Measurements from ENCODE around the gene CD46.

CD46 gene

DNA sequence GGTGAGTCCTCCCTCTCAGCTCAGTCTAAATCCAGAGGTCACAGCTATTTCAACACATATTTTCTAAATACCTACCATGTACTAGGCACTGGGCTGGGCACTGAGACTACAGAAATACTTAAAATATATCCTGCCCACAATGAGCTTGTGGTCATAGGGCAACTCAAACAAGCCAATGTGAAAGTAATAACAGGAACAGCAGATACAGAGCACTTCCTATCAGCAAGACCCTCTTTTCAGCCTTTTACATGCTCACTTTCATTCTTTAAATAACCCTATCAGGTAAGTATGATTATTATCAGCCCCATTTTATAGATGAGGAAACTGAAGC is 87.2 kb downstream of the CD46 start:
- Histone ChIP-seq H3K23ac (ENCODE audit: low read length) (no peak overlapping the region), H3K9me3 (ENCODE audit: insufficient read depth, low read depth, low read length) (peaks cover 2% of the 10 kb centered on the region), H3K18ac (ENCODE audit: low read length) (no peak overlapping the region), H2AFZ (ENCODE audit: insufficient read depth, low read length, poor library complexity) (no peak overlapping the region), H3K4me2 (ENCODE audit: low read length) (no peak overlapping the region), H3K14ac (ENCODE audit: low read length) (no peak overlapping the region), H2AK5ac (ENCODE audit: low read length) (no peak overlapping the region), H3K27ac (ENCODE audit: low read depth, low read length) (no peak overlapping the region), H3K79me1 (ENCODE audit: low read length) (no peaks in the 10 kb centered on the region), H4K8ac (ENCODE audit: low read depth, low read length) (no peak overlapping the region), H3K79me2 (ENCODE audit: control insufficient read depth, insufficient read depth, low read length, poor library complexity) (no peaks in the 10 kb centered on the region), H3K4me1 (ENCODE audit: control insufficient read depth in 1 of 2, insufficient read depth in 2 of 2, low read length in 2 of 2) (no peaks in the 10 kb centered on the region), H3K4me3 (ENCODE audit: low read depth, low read length) (no peak overlapping the region), H4K91ac (ENCODE audit: low read depth, low read length) (no peak overlapping the region), H3K36me3 (ENCODE audit: control insufficient read depth in 1 of 2, insufficient read depth in 2 of 2, low read length in 2 of 2) (no peaks in the 10 kb centered on the region), H3K9ac (ENCODE audit: low read length) (no peak overlapping the region), H3K4ac (ENCODE audit: low read depth, low read length) (no peak overlapping the region), H4K12ac (ENCODE audit: low read depth, low read length) (no peak overlapping the region), H2BK12ac (ENCODE audit: low read length) (no peak overlapping the region), H2BK5ac (ENCODE audit: low read depth, low read length, poor library complexity) (no peak overlapping the region), H3K27me3 (ENCODE audit: insufficient read depth, low read length) (no peaks in the 10 kb centered on the region), H2BK120ac (ENCODE audit: insufficient read depth, low read length, poor library complexity) (no peak overlapping the region)
- DNase-seq, result no peak

- Histone ChIP-seq H2BK12ac (ENCODE audit: low read length) (no peak overlapping the region), H3K9ac (ENCODE audit: low read length) (no peak overlapping the region), H3K4me2 (ENCODE audit: low read length) (no peak overlapping the region), H3K27me3 (ENCODE audit: insufficient read depth, low read length) (no peaks in the 10 kb centered on the region), H4K12ac (ENCODE audit: low read depth, low read length) (no peak overlapping the region), H3K9me3 (ENCODE audit: insufficient read depth, low read depth, low read length) (peaks cover 4% of the 10 kb centered on the region), H2BK5ac (ENCODE audit: low read depth, low read length, poor library complexity) (no peak overlapping the region), H2AFZ (ENCODE audit: insufficient read depth, low read length, poor library complexity) (no peak overlapping the region), H3K4me3 (ENCODE audit: low read depth, low read length) (no peak overlapping the region), H3K4ac (ENCODE audit: low read depth, low read length) (no peak overlapping the region), H3K18ac (ENCODE audit: low read length) (no peak overlapping the region), H3K23ac (ENCODE audit: low read length) (peak overlapping the region; percentile 85), H3K4me1 (ENCODE audit: control insufficient read depth in 1 of 2, insufficient read depth in 2 of 2, low read length in 2 of 2) (no peaks in the 10 kb centered on the region), H3K79me1 (ENCODE audit: low read length) (no peaks in the 10 kb centered on the region), H4K8ac (ENCODE audit: low read depth, low read length) (no peak overlapping the region), H3K36me3 (ENCODE audit: control insufficient read depth in 1 of 2, insufficient read depth in 2 of 2, low read length in 2 of 2) (no peaks in the 10 kb centered on the region), H2AK5ac (ENCODE audit: low read length) (no peak overlapping the region), H3K14ac (ENCODE audit: low read length) (no peak overlapping the region), H2BK120ac (ENCODE audit: insufficient read depth, low read length, poor library complexity) (no peak overlapping the region), H3K79me2 (ENCODE audit: control insufficient read depth, insufficient read depth, low read length, poor library complexity) (no peaks in the 10 kb centered on the region), H4K91ac (ENCODE audit: low read depth, low read length) (no peak overlapping the region), H3K27ac (ENCODE audit: low read depth, low read length) (no peak overlapping the region)
- no peak for DNase-seq
- WGBS (ENCODE audit: extremely low coverage, insufficient coverage, insufficient read length), result no CpG with 5 or more reads among the region's 2 CpGs
Observed at GRCh38 chr1:207840380-207840779, 88.5 kb downstream of the CD46 start.

- Histone ChIP-seq H3K27ac (ENCODE audit: low read depth, low read length) (no peak overlapping the region), H2BK12ac (ENCODE audit: low read length) (no peak overlapping the region), H2AK5ac (ENCODE audit: low read length) (no peak overlapping the region), H3K4ac (ENCODE audit: low read depth, low read length) (no peak overlapping the region), H3K36me3 (ENCODE audit: control insufficient read depth in 1 of 2, insufficient read depth in 2 of 2, low read length in 2 of 2) (no peaks in the 10 kb centered on the region), H2BK5ac (ENCODE audit: low read depth, low read length, poor library complexity) (no peak overlapping the region), H3K79me1 (ENCODE audit: low read length) (no peaks in the 10 kb centered on the region), H4K12ac (ENCODE audit: low read depth, low read length) (no peak overlapping the region), H4K91ac (ENCODE audit: low read depth, low read length) (no peak overlapping the region), H2BK120ac (ENCODE audit: insufficient read depth, low read length, poor library complexity) (no peak overlapping the region), H3K4me3 (ENCODE audit: low read depth, low read length) (no peak overlapping the region), H3K9ac (ENCODE audit: low read length) (no peak overlapping the region), H3K23ac (ENCODE audit: low read length) (no peak overlapping the region), H3K79me2 (ENCODE audit: control insufficient read depth, insufficient read depth, low read length, poor library complexity) (no peaks in the 10 kb centered on the region), H3K27me3 (ENCODE audit: insufficient read depth, low read length) (no peaks in the 10 kb centered on the region), H4K8ac (ENCODE audit: low read depth, low read length) (no peak overlapping the region), H2AFZ (ENCODE audit: insufficient read depth, low read length, poor library complexity) (no peak overlapping the region), H3K14ac (ENCODE audit: low read length) (no peak overlapping the region), H3K4me1 (ENCODE audit: control insufficient read depth in 1 of 2, insufficient read depth in 2 of 2, low read length in 2 of 2) (no peaks in the 10 kb centered on the region), H3K18ac (ENCODE audit: low read length) (no peak overlapping the region), H3K4me2 (ENCODE audit: low read length) (no peak overlapping the region), H3K9me3 (ENCODE audit: insufficient read depth, low read depth, low read length) (peaks cover 4% of the 10 kb centered on the region)
- DNase-seq, result no peak
- no CpG with 5 or more reads among the region's 1 CpG for WGBS (ENCODE audit: extremely low coverage, insufficient coverage, insufficient read length)
Observed at GRCh38 chr1:207841293-207841692, 89.4 kb downstream of the CD46 start.

DNA sequence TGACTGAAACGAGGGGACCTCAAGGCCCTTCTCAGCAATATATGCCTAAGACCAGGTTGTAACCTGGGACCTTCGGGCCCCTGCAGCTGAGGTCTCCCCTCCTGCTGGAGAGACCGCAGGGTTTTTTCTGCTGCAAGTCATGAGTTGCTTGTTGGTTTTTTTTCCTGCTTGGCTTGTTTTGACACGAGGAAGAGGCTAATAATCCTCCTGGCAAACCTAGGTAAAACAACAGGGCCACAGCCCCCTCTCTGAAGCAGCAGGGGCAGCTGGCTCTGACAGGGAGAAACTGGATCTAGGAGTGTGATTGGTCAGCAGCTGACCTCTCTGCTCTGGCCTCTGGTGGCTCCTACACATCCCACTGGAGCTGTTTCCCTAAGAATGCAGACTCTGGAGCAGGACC is 90.0 kb downstream of the CD46 start:
- Histone ChIP-seq H4K91ac (ENCODE audit: low read depth, low read length) (no peak overlapping the region), H4K12ac (ENCODE audit: low read depth, low read length) (no peak overlapping the region)

DNA sequence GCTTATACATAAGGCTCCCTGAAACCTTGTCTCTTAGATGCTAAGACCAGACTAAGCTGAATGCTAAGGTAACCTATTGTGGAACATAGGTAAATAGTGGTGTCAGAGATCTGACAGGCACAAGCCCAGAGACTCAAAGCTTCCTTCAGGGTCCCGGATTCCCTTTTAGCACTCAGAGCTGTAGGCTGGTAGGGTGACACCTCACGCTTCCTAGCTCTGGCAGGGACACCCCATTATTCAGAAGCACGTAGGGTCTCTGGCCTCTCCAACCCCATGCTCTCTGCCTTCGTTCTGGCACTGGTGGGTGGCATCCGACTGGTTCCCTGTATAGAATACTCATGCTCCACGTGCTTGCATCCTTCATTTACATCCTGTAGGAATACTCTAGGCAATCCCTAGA is 90.7 kb downstream of the CD46 start:
- H3K79me2 ChIP-seq (ENCODE audit: control insufficient read depth, insufficient read depth, low read length, poor library complexity), result no peaks in the 10 kb centered on the region
- H3K4ac ChIP-seq (ENCODE audit: low read depth, low read length), result no peak overlapping the region
- H3K36me3 ChIP-seq (ENCODE audit: control insufficient read depth in 1 of 2, insufficient read depth in 2 of 2, low read length in 2 of 2), result no peaks in the 10 kb centered on the region
- no peaks in the 10 kb centered on the region for H3K27me3 ChIP-seq (ENCODE audit: insufficient read depth, low read length)
- no peak overlapping the region for H3K27ac ChIP-seq (ENCODE audit: low read depth, low read length)
- H3K14ac ChIP-seq (ENCODE audit: low read length), result no peak overlapping the region
- no peak overlapping the region for H4K91ac ChIP-seq (ENCODE audit: low read depth, low read length)
- no peak overlapping the region for H4K8ac ChIP-seq (ENCODE audit: low read depth, low read length)
- no peak overlapping the region for H2AK5ac ChIP-seq (ENCODE audit: low read length)
- no peaks in the 10 kb centered on the region for H3K4me1 ChIP-seq (ENCODE audit: control insufficient read depth in 1 of 2, insufficient read depth in 2 of 2, low read length in 2 of 2)
- H2BK12ac ChIP-seq (ENCODE audit: low read length), result no peak overlapping the region
- no CpG with 5 or more reads among the region's 6 CpGs for WGBS (ENCODE audit: extremely low coverage, insufficient coverage, insufficient read length)
- peaks cover 4% of the 10 kb centered on the region for H3K9me3 ChIP-seq (ENCODE audit: insufficient read depth, low read depth, low read length)
- DNase-seq, result no peak
- no peak overlapping the region for H2BK5ac ChIP-seq (ENCODE audit: low read depth, low read length, poor library complexity)
- no peak overlapping the region for H3K4me2 ChIP-seq (ENCODE audit: low read length)
- no peak overlapping the region for H3K23ac ChIP-seq (ENCODE audit: low read length)
- H3K9ac ChIP-seq (ENCODE audit: low read length), result no peak overlapping the region
- no peak overlapping the region for H3K18ac ChIP-seq (ENCODE audit: low read length)
- H2BK120ac ChIP-seq (ENCODE audit: insufficient read depth, low read length, poor library complexity), result no peak overlapping the region
- no peak overlapping the region for H4K12ac ChIP-seq (ENCODE audit: low read depth, low read length)
- H3K79me1 ChIP-seq (ENCODE audit: low read length), result no peaks in the 10 kb centered on the region
- no peak overlapping the region for H3K4me3 ChIP-seq (ENCODE audit: low read depth, low read length)
- no peak overlapping the region for H2AFZ ChIP-seq (ENCODE audit: insufficient read depth, low read length, poor library complexity)

More for the DNA sequence above, 90.0 kb downstream of the CD46 start:
- Histone ChIP-seq H3K36me3 (ENCODE audit: control insufficient read depth in 1 of 2, insufficient read depth in 2 of 2, low read length in 2 of 2) (no peaks in the 10 kb centered on the region), H3K14ac (ENCODE audit: low read length) (no peak overlapping the region), H2BK120ac (ENCODE audit: insufficient read depth, low read length, poor library complexity) (no peak overlapping the region), H3K4me3 (ENCODE audit: low read depth, low read length) (no peak overlapping the region), H3K27ac (ENCODE audit: low read depth, low read length) (no peak overlapping the region), H3K18ac (ENCODE audit: low read length) (no peak overlapping the region), H3K79me1 (ENCODE audit: low read length) (no peaks in the 10 kb centered on the region), H3K79me2 (ENCODE audit: control insufficient read depth, insufficient read depth, low read length, poor library complexity) (no peaks in the 10 kb centered on the region), H3K23ac (ENCODE audit: low read length) (no peak overlapping the region), H3K4me1 (ENCODE audit: control insufficient read depth in 1 of 2, insufficient read depth in 2 of 2, low read length in 2 of 2) (no peaks in the 10 kb centered on the region), H3K9ac (ENCODE audit: low read length) (no peak overlapping the region), H3K9me3 (ENCODE audit: insufficient read depth, low read depth, low read length) (peaks cover 4% of the 10 kb centered on the region), H2AK5ac (ENCODE audit: low read length) (no peak overlapping the region), H3K4me2 (ENCODE audit: low read length) (no peak overlapping the region), H2AFZ (ENCODE audit: insufficient read depth, low read length, poor library complexity) (no peak overlapping the region), H4K8ac (ENCODE audit: low read depth, low read length) (no peak overlapping the region), H3K27me3 (ENCODE audit: insufficient read depth, low read length) (no peaks in the 10 kb centered on the region), H3K4ac (ENCODE audit: low read depth, low read length) (no peak overlapping the region), H2BK5ac (ENCODE audit: low read depth, low read length, poor library complexity) (no peak overlapping the region), H2BK12ac (ENCODE audit: low read length) (no peak overlapping the region)
- no peak for DNase-seq
- no CpG with 5 or more reads among the region's 4 CpGs for WGBS (ENCODE audit: extremely low coverage, insufficient coverage, insufficient read length)
